Glomerular endothelial cell (primary cell): ENCODE data around the gene CAMSAP1. TPM values are rescaled to one million over a fixed set of nuclear protein-coding genes. Genes with fewer than 3 reads are reported as not detected.

ENCODE experiments used
- DNase-seq: peaks from one replicate; pipeline ENCODE4 v3.0.0-alpha.2; 2011; ENCODE audit warnings: low read depth, low spot score; ENCODE audit errors: extremely low read depth
- total RNA-seq: library from RNA; depleted of rRNA; stranded (reverse); fragments of >200 nt; gene quantifications from 2 replicates; pipeline ENCODE4 v1.2.3, GENCODE V29; 2015

CAMSAP1 gene
- total RNA-seq, 1 donor from 2014 or later, result 37.7 TPM

- no peak for DNase-seq
These were observed 58.9 kb downstream of the CAMSAP1 start for GRCh38 chr9:135848341-135849047.

- DNase-seq, result no peak
These were observed 59.5 kb downstream of the CAMSAP1 start for GRCh38 chr9:135847833-135848232.

GRCh38 chr9:135840539-135840938 lies 66.8 kb downstream of the CAMSAP1 start:
- no peak for DNase-seq

- no peak for DNase-seq
These were observed 67.2 kb downstream of the CAMSAP1 start for GRCh38 chr9:135840107-135840506.

GRCh38 chr9:135839516-135839915 lies 67.8 kb downstream of the CAMSAP1 start:
- DNase-seq, result no peak

GRCh38 chr9:135835131-135835530 lies 72.2 kb downstream of the CAMSAP1 start:
- no peak for DNase-seq

GRCh38 chr9:135833864-135834263 lies 73.5 kb downstream of the CAMSAP1 start:
- no peak for DNase-seq

- no peak for DNase-seq
These were observed 76.8 kb downstream of the CAMSAP1 start for GRCh38 chr9:135830496-135830895.

- no peak for DNase-seq
These were observed 78.7 kb downstream of the CAMSAP1 start for GRCh38 chr9:135828656-135829055.

- DNase-seq, result no peak
These were observed 79.3 kb downstream of the CAMSAP1 start for GRCh38 chr9:135827866-135828580.

- no peak for DNase-seq
These were observed 80.0 kb downstream of the CAMSAP1 start for GRCh38 chr9:135827301-135827700.

- DNase-seq, result no peak
These were observed 81.2 kb downstream of the CAMSAP1 start for GRCh38 chr9:135826188-135826545.

- DNase-seq, result no peak
These were observed 81.7 kb downstream of the CAMSAP1 start for GRCh38 chr9:135825435-135826187.

- no peak for DNase-seq
These were observed 84.3 kb downstream of the CAMSAP1 start for GRCh38 chr9:135823036-135823435.

- no peak for DNase-seq
These were observed 85.0 kb downstream of the CAMSAP1 start for GRCh38 chr9:135822374-135822755.

- DNase-seq, result no peak
These were observed 85.5 kb downstream of the CAMSAP1 start for GRCh38 chr9:135821733-135822373.

- no peak for DNase-seq
These were observed 86.2 kb downstream of the CAMSAP1 start for GRCh38 chr9:135821116-135821515.

GRCh38 chr9:135820661-135821060 lies 86.7 kb downstream of the CAMSAP1 start:
- DNase-seq, result no peak

GRCh38 chr9:135819905-135820304 lies 87.4 kb downstream of the CAMSAP1 start:
- DNase-seq, result no peak

GRCh38 chr9:135818718-135819475 lies 88.4 kb downstream of the CAMSAP1 start:
- DNase-seq, result no peak
